ENCODE results near the gene FIZ1.
A peak's percentile ranks its signal among the peaks of the same experiment; 100 is the strongest.

The FIZ1 gene

DNA sequence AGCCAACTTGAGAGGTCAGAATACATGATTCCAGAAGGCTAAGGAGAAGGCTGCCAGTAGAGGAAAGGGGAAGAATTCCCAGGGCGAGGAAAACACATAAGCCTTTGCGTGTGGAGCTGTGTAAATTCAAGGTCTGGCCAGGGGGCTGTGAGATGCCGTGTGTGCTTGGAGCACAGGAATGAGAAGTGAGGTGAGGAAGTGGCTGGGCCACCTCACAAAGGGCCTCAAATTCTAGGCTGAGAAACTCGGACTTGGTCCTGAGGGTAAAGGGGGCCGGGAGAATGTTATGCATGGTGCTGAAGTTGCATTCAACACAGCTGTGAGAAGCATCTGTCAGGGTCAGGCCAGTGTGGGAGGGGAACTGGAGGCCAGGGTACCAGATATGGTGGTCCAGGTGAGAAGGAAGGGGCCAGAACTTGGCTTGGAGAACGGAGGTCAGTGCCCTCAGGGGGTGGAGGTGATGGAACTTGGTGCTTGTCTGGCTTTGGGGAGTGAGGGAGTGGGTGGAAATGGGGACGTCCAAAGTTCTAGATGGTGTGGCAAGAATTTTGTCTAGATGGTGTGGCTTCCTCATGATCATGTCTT lies 36.6 kb upstream of the FIZ1 start:
- no peak for DNase-seq

- no peak for DNase-seq
Observed at GRCh38 chr19:55635334-55635717, 36.0 kb upstream of the FIZ1 start.

- no peak for DNase-seq
Observed at GRCh38 chr19:55633861-55634260, 34.5 kb upstream of the FIZ1 start.

DNA sequence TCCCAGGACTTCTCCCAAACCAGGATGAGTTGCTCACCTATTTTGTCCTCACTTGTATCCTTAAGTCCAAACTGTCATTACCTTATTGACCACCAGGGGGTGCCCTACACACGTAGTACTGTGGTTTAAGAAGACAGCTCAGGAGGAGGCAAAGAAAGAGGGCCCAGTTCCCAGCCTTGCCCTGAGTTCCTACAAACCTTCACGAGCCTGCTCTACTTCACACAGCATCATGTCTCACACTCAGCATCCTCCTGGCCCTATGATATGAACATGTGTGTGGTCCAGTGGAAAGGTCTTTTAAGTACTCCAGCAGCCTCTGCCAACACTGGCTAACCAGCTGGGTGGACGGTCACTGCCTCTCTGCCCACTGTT lies 33.1 kb upstream of the FIZ1 start:
- DNase-seq: peak; percentile 66

DNA sequence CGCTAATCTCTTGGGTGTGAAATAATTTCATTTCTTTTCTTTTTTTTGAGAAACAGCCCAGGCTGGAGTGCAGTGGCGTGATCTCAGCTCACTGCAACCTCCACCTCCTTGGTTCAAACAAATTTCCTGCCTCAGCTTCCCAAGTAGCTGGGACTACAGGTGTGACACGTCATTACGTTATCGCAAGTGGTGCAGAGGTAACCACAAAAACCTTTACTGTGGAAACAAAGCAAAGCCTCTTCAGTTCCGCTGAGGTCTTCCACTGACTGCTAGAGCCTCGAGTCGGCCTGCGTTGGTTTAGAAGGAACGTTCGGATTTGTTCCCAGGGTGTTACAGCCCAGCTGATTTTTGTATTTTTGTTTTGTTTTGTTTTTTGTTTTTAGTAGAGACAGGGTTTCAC lies 27.0 kb upstream of the FIZ1 start:
- no peak for DNase-seq

DNA sequence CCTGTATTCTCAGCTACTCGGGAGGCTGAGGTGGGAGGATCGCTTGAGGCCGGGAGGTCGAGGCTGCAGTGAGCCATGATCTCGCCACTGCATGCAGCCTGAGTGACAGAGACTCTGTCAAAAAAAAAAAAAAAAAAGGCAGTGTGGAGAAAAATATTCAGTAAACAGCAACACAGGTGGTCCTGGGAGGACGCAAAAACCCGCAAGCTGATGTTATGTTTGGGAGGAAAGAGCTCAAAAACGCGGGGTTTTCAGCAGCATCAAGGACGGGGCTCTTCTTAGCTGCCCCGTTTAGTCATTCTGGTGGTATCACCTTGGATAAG lies 25.6 kb upstream of the FIZ1 start:
- DNase-seq: no peak

DNA sequence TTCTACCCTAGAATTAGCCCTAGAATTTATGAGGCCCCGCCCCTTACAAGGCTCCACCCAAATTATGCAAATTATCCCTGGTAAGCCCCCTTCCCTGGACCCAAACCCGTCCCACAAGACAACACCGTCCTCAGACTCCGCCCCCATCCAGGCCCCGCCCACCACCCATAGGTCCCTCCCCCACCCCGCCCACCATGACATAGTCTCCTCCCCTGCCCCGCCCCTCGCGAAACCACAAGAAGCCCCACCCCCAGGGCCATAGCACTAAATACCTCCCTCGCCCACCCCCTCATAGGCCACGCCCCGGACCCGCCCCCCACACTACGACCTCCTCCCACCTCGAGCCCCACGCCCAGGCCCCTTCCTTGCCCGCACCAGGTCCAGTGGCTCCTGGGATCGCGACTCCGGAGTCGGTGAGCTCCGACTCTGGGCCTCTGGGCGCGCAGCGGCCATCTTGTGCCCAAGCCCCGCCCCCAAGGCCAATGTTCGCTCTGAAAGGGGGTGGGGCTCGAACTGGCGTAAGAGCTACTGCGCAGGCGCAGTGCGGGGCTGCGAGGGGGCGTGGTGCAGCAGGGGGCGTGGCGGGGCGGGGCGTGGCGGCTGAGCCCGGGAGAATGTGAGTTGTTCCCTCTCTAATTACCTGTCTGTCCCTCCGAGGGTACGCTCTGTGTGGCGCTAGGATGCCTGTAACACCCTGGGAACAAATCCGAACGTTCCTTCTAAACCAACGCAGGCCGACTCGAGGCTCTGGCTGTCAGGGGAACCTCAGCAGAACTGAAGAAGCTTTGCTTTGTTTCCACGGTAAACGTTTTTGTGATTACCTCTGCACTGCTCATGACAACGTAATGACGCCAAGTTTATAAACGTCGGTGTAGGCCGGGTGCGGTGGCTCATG lies 25.0 kb upstream of the FIZ1 start, which contains the start of gene ZNF784:
ZNF784 (minus strand) TSS at position 458 of the 895 bp plus-strand sequence; CDS start at position 453, 5 bp downstream.
- DNase-seq: peak; percentile 38

GRCh38 chr19:55623561-55623960 lies 24.2 kb upstream of the FIZ1 start:
- DNase-seq: no peak

DNA sequence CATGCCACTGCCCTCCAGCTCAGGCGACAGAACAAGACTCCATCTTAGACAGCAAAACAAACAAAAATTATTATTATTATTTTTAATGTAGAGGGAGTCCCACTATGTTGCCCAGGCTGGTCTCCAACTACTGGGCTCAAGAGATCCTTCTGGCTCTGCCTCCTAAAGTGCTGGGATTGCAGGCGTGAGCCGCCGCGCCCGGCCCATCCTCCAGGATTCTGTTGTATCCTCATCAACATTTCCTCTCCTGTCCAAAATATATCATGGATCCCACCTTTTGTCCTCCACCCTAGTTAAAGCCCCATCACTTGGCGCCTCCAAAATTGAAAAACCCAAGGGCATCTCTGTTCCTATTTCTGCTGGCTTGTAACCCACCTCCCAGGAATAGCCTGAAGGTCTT lies 23.8 kb upstream of the FIZ1 start:
- no peak for DNase-seq

- DNase-seq: no peak
Observed at GRCh38 chr19:55622242-55622969, 23.1 kb upstream of the FIZ1 start.

- no peak for DNase-seq
Observed at GRCh38 chr19:55621673-55622231, 22.4 kb upstream of the FIZ1 start.

GRCh38 chr19:55621205-55621672 lies 21.9 kb upstream of the FIZ1 start:
- no peak for DNase-seq

GRCh38 chr19:55620410-55621204 lies 21.3 kb upstream of the FIZ1 start:
- no peak for DNase-seq

DNA sequence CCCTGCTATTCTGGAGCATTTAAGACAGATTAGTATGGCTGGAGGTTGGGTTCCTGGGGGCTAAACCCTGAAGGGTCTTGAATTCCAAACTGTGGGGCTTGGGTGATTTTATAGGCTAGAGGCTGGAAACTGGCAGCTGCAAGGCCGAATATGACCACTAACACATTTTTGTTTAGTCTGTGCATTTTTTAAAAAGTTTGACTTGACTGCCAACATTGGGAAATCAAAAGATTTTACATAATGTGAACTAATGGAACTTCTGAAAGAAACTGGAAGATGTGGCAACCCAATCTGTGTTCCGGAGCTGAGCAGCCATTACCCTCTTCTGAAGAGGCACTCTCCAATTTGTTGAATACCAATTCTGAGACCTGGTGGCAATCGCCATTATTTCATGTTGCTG lies 20.0 kb upstream of the FIZ1 start:
- DNase-seq: no peak

DNA sequence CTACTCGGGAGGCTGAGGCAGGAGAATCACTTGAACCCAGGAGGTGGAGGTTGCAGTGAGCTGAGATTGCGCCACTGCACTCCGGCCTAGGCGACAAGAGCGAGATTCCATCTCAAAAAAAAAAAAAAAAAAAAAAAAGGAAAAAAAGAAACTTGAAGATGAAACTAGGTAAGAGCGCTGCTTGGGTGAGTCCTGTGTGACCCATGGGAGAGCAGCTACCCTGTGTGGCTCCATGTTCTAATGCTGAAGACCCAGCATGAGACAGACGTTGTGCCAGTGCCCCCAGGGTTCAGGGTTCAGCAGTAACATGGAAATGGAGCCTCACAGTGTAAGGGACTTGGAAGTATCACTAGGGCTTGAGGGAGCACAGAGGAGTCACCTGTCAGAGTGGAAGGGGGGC lies 19.1 kb upstream of the FIZ1 start:
- DNase-seq: no peak

DNA sequence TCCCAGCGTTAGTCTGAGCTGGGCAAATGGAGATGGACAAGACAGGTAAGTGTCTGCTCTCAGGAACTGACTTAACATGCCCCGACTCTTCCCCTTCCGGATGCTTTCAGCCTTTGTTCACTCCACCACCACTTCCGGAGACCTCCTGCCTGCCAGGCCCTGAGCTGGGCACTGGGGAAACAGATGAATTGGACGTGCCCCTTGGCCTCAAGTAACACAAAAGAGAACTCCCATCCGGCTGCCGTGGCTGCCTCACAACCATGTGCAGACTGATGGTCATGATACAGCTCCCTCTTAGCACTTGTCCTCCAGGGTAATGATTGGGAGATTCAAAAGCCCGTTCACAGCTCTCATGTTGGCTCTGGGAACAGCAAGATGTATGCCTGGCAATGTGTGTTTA lies 18.1 kb upstream of the FIZ1 start:
- no peak for DNase-seq

DNA sequence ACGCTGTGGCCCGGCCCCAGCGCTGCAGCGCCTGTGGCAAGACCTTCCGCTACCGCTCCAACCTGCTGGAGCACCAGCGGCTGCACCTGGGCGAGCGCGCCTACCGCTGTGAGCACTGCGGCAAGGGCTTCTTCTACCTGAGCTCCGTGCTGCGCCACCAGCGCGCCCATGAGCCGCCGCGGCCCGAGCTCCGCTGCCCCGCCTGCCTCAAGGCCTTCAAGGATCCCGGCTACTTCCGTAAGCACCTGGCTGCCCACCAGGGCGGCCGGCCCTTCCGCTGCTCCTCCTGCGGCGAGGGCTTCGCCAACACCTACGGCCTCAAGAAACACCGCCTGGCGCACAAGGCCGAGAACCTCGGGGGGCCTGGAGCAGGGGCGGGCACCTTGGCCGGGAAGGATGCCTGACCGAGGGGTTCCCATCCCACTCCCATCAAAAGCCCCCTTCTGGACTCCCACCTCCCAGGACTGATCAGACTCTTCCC lies 17.1 kb upstream of the FIZ1 start:
- DNase-seq: no peak

DNA sequence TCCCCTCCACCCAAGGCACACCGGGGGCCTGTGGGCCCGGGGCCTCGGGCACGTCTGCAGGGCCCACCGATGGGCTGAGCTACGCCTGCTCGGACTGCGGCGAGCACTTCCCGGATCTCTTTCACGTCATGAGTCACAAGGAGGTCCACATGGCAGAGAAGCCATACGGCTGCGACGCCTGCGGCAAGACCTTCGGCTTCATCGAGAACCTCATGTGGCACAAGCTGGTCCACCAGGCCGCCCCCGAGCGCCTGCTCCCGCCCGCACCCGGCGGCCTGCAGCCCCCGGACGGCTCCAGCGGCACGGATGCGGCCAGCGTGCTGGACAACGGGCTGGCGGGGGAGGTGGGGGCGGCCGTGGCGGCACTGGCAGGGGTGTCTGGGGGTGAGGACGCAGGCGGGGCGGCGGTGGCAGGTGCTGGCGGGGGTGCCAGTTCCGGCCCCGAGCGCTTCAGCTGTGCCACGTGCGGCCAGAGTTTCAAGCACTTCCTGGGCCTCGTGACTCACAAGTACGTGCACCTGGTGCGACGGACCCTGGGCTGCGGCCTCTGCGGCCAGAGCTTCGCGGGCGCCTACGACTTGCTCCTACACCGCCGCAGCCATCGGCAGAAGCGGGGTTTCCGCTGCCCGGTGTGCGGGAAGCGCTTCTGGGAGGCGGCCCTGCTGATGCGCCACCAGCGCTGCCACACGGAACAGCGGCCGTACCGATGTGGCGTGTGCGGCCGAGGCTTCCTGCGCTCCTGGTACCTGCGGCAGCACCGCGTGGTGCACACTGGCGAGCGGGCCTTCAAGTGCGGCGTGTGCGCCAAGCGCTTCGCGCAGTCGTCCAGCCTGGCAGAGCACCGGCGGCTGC lies 16.5 kb upstream of the FIZ1 start:
- no peak for DNase-seq

- DNase-seq: no peak
Observed at GRCh38 chr19:55614711-55615542, 15.6 kb upstream of the FIZ1 start.

GRCh38 chr19:55613930-55614710 lies 14.8 kb upstream of the FIZ1 start:
- no peak for DNase-seq

Data from NCI-H2081 treated with DMSO at 0.1 percent for 48 hours (cell line).